NCI-H1105 treated with DMSO at 0.1 percent for 48 hours (cell line): ENCODE results near the gene LSAMP.

Experiments
- DNase-seq: peaks from one replicate; lab custom pipeline; 2025; lab: John Stamatoyannopoulos, UW

The LSAMP gene

DNA sequence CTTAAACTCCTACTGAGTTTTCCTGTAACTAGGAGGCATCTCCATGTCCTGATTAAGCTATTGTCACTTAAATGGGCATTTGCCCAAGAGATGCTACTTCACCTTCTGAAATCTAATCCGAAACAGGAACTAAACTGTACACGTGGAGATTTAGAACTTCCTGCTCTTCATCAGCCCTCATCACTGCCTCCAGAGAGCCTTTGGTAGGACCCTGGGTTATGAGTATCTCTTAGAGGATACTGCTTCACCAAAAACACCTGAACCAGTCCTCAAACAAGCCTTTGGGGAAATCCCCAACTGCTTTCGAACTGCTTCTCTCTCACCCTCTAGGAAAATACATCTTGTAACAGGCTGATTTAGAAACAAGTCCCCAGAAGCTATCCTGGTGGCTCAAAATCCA, 501.7 kb downstream of the LSAMP start:
- no peak for DNase-seq

DNA sequence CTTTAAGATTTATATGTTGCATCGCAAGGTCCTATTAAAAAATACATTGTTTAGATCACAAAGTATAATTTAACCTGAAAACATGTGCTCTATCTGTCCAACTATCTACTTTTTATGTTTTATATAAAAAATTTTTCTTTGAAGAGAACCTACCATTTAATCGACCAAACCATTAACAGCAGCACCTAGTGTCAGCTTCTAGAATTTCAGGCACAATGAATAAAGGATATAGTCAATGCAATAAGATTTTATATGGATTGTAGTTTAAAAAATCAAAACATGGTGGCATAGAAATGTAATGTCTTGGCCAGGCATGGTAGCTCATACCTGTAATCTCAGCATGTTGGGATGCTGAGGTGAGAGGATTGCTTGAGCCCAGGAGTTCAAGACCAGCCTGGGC, 508.2 kb downstream of the LSAMP start:
- DNase-seq: no peak

- DNase-seq: no peak
Observed at GRCh38 chr3:115932807-115933206, 512.5 kb downstream of the LSAMP start.

GRCh38 chr3:115931581-115931980, 513.7 kb downstream of the LSAMP start:
- DNase-seq: no peak

DNA sequence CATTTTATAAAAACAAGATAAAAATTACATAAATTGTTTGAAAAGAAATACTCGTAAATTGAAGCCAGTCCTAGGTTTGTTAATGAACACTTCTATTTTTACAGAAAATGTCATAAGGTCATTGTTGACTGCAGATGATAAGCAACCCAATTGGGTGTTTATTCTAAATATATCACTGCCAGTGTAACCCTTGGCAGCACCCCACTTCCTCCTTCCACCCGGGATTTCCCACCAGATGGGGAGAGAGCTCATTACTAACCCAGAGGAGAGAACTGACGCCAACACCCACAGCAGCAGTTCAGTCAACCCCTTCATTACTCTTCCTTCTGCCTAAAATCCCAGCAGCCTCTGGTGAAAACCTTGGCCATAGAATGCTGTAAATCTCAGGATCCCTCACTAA, 514.4 kb downstream of the LSAMP start:
- no peak for DNase-seq

DNA sequence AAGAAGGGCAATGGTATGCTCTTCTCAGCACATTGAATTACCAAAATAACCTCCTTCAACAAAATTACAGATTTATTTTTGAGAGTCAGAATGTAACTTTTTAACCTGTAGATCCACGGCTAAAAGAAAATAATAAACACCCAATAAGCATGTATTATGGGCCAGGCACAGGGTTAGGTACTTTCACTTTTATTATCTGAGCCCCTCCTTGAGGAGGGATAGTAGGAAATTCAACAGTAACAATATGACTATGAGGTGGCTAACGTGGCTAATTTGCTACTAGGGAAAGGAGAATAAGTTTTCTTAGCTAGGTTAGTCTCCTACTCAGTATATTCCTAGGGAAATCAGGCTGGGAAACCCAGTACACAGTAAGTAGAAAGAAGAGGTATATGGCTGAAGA, 515.1 kb downstream of the LSAMP start:
- no peak for DNase-seq

GRCh38 chr3:115928376-115928775, 516.9 kb downstream of the LSAMP start:
- DNase-seq: no peak

GRCh38 chr3:115927197-115927596, 518.1 kb downstream of the LSAMP start:
- no peak for DNase-seq

DNA sequence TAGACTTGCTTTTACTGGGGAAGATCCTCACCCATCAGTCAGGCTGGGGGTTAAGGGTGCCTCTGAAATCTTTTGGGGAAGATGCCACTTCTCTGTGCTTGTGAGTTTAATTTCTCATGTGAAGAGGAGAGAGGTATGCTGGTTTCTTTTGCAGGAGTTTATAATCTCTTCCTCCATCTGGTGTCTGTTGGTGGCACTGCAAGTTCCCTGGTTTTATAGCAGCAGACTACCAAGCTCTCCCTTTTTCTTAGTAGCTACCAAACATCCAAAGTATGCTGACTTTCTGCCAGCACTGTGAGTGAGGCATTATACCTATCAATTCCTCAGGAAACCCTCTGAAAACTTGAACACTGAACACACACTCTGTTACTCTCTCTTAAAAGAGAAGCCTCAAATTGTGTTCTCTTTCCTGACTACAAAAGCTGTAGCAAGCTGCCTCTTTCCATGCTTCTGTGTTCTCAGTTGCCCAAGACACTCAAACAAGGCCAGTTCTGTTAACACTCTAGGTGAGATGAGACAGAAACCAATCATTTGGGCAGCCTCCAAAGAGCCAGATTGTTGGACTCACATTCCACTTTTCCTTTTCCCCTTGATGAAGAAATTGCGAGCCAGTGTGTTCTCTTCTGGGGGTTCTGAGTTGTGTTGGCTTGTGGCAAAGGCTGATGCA, 522.5 kb downstream of the LSAMP start:
- DNase-seq: peak; percentile 27

DNA sequence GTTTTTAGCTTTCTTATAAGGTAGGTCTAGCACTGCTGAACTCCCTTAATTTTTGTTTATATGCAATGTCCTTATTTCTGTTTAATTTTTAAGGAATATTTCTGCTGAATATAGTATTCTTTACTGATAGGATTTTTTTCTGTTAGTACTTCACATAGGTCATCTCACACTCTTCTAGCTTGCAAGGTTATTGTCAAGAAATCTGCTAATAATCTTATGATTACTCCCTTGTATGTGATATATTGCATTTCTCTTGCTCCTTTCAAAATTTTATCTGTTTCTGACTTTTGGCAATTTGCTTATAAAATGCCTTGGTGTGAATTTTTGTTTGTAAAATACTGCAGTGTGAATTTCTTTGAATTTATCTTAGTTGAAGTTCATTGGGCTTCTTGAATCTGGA, 523.6 kb downstream of the LSAMP start:
- DNase-seq: no peak

DNA sequence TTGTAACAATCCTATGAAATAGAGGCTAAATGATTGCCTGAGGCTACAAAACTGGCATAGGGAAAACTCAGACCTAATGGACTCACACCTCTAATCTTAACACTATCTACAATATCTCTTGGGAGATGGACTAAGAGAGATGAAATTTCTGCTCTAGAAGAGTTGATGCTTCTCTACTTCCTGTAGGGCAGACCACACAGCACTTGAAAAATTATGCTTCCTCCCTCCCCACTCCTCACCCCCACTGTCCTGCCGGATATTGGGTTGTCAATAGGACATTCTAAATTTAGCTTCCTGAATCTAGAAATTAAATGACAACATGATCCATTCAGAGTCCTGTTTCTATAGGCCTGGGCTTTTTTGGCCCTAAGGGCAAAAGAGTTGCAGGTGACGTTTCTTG, 526.4 kb downstream of the LSAMP start:
- DNase-seq: no peak

DNA sequence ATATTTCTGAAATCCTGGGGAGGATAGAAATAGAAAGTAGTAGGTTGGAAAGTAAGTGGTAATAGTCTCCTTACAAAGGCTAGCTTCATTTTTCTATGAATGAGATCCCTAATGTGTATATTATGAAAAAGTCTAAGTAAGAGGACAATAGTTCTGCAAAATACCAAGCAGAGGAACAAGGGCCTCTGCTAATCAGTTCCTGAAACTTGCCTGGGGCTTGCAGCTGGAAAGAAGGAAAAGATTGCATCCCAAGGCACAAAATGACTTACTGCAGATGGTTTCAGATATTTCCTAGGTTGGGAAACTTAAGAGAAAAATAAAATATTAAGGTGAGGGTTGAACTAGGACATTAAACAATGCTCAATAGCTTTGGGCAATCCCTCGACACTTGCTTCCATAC, 528.4 kb downstream of the LSAMP start:
- DNase-seq: no peak

DNA sequence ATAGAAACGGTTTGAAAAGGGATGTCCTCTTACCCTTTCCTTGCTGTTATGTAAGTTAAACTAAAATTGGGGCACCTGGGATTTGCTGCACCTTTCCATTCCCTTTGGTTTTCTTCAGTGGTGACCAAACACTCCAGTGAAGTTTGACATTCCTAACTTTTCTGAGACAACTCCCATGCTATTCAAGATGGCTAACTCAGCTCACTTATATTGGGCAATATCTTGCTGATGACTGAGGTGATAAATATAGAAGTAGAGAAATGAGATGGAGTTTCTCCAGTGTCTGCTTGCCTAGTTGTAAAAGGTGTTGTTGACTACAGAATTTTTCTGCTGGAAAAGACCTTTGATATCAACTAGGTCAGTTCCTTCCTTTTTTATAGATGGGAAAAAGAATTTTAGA, 530.2 kb downstream of the LSAMP start:
- no peak for DNase-seq

- peak; percentile 26 for DNase-seq
Observed at GRCh38 chr3:115913069-115913686, 532.1 kb downstream of the LSAMP start.

- no peak for DNase-seq
Observed at GRCh38 chr3:115912372-115912771, 532.9 kb downstream of the LSAMP start.

DNA sequence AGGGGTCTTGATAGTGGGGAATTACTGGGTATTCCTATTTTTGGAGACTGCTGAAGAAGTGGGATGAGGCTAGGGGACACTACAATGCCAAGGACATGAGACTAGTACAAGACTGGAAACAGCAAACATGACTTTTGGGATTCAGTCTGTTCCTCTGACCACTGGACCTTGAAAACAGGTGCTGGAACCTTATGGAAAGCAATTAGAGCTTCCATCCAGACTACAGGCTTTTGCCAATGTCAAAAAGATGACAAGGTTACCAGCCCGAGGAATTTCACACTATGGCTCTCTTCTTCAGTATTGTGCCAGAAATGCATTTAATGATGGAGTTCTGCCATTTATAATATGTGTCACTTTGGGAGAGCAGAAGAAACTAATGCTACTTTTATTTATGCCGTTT, 539.4 kb downstream of the LSAMP start:
- no peak for DNase-seq

DNA sequence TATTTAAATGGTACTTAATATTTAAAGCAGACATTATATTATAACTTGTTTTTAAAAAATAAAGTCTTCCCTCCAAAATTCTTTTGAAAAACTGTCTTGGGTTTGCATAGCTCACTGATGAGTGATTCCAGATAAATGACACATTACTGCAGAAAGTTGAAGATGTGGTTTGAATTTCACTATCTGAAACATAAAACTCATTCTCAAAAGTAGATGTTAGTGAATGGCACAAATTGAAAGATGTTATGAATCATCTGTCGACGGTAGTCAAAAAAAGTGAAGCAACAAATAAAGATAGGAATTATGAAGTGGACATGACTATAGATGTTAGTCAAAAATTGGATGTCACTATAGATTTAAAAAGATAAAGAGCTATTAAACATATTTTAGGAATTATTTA, 541.4 kb downstream of the LSAMP start:
- no peak for DNase-seq

DNA sequence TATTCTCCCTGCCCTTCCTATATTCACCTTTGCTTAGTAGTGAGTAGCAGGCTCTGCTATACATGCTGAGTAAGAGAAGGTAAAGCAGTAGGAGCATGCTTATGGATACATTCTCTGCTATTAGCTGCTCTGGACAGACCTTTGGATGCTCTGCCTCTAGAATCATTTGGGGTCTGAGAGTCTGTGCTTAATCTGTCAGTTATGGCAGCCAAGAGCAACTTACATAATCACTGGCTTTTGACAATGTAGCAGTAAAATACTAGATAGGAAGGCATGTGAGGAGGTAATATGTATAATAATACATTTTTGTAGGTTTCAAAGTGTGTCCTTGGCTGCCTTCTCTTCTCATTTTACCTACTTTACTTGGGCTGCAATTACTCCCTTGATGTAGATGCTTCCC, 544.3 kb downstream of the LSAMP start:
- DNase-seq: no peak

DNA sequence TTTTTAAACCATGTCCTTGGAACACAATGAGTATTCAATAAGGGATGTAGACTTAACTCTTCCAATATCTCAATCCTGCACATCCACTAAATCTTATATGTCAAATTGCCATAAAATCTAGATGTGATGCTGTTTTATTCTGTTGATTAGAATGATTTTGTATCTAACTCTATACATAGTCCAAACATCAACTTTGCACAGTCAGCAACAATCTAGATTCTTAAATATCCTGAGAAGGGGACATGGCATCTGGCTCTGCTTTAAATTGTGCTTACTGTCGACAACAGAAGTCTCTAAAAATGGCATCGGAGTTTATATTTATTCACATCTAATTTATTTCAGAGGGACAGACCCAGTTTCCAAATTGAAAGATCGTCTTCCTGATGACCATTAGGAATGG, 545.8 kb downstream of the LSAMP start:
- no peak for DNase-seq

- no peak for DNase-seq
Observed at GRCh38 chr3:115898656-115899410, 546.5 kb downstream of the LSAMP start.

- no peak for DNase-seq
Observed at GRCh38 chr3:115891006-115891636, 554.2 kb downstream of the LSAMP start.

DNA sequence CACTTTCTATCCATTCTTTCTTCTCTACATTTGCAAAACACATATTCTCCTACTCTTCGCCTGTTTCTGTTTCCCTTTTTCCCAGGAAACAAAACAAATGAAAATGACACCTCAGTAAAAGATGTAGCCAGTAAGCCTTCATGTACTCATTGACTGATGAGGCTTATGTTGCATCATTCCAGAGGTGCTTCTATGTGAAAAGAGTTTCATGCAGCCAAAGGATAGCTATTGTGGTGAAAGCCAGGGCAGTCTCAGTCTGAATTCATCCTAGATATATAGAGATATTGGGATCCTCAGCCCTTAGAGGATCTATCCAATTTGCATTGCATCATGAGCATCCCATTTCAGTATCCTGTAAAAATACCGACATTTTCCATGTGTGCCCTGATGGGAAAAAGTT, 554.7 kb downstream of the LSAMP start:
- DNase-seq: no peak

DNA sequence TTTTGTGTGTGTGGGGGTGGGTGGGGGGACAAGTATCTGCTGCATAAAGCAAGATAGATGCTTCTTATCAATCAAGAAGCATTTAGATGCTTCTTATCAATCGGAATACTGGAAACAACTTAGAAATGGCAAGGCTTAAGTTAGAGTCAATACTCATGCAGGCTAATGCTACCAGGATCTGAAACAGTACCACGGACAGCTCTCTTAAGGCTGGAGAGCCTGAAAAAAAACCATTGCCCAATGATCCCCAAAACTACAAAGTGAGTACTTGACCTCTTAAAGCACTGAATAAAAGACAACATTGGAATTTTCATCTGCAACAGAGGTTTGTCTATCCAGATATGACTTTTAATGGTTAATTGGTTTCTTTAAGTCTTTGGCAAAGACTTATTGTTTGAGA, 559.7 kb downstream of the LSAMP start:
- DNase-seq: no peak
